Stimulated activated CD8-positive, alpha-beta memory T cell treated with anti-CD3 and anti-CD28 coated beads, Interleukin-4, amount 100 ng/mL, for 4 hours (primary cell): ENCODE results near the gene GBX1.
A peak's percentile ranks its signal among the peaks of the same experiment; 100 is the strongest.

Source experiments
- DNase-seq, 2 donors: peaks; one replicate each; pipeline ENCODE4 v3.0.0-alpha.2; 2020; ENCODE audit warnings: low read depth in 2 of 2, low spot score in 1 of 2

GBX1 gene

GRCh38 chr7:151174246-151175046 is 7.0 kb upstream of the GBX1 start:
- DNase-seq, result no peak

GRCh38 chr7:151173386-151174245 is 6.1 kb upstream of the GBX1 start:
- DNase-seq, result no peak

GRCh38 chr7:151172273-151173141 is 5.0 kb upstream of the GBX1 start:
- peak; percentile 37 to 57 for DNase-seq

GRCh38 chr7:151168787-151169162 is 1.3 kb upstream of the GBX1 start:
- no peak for DNase-seq

GRCh38 chr7:151168003-151168786 is 701 bp upstream of the GBX1 start:
- peak in 1 of 2 donors; percentile 26 for DNase-seq

GRCh38 chr7:151166629-151167196 is 781 bp downstream of the GBX1 start:
- DNase-seq, result no peak

GRCh38 chr7:151161757-151162156 is 5.7 kb downstream of the GBX1 start:
- DNase-seq, result no peak

- DNase-seq, result no peak
These were observed 9.7 kb downstream of the GBX1 start for GRCh38 chr7:151157645-151158329.

GRCh38 chr7:151152643-151153513 is 14.6 kb downstream of the GBX1 start:
- no peak for DNase-seq

- DNase-seq, result no peak
These were observed 17.1 kb downstream of the GBX1 start for GRCh38 chr7:151150388-151150787.

- DNase-seq, result no peak
These were observed 18.9 kb downstream of the GBX1 start for GRCh38 chr7:151148319-151149259.

- DNase-seq, result no peak
These were observed 20.7 kb downstream of the GBX1 start for GRCh38 chr7:151146761-151147160.

GRCh38 chr7:151144387-151144786 is 23.1 kb downstream of the GBX1 start:
- DNase-seq, result no peak

- no peak for DNase-seq
These were observed 24.1 kb downstream of the GBX1 start for GRCh38 chr7:151143261-151144015.

- DNase-seq, result no peak
These were observed 24.8 kb downstream of the GBX1 start for GRCh38 chr7:151142686-151143040.

- DNase-seq, result no peak
These were observed 25.4 kb downstream of the GBX1 start for GRCh38 chr7:151141855-151142685.
